ENCODE measurements around the gene SLC16A7.

- TF ChIP-seq CTCF (IDR thresholded peaks at IDR 0.05) (no peak), ZFX (IDR thresholded peaks at IDR 0.05; ENCODE audit: borderline replicate concordance) (no peak)
Measured at GRCh38 chr12:59715434-59715833, 119.6 kb downstream of the SLC16A7 start.

Data from 22Rv1 (cell line).